H1 (cell line): ENCODE data around the gene CD96. TPM values are rescaled to one million over a fixed set of nuclear protein-coding genes. Genes with fewer than 3 reads are reported as not detected.

Experiments
- CTCF ChIA-PET: fragments of 300-600 bp; sonication (Branson Sonifier 250); formaldehyde crosslinking; loops from one replicate; lab custom pipeline; 2021; ENCODE audit not compliant: partially characterized antibody; lab: Charles Lee
- POLR2A ChIA-PET: fragments of 300-600 bp; sonication (Branson Sonifier 250); formaldehyde crosslinking; loops from one replicate; lab custom pipeline; 2021; ENCODE audit warnings: inconsistent platforms; ENCODE audit not compliant: partially characterized antibody; lab: Charles Lee
- DNase-seq, 2 experiments: peaks; one replicate each; pipeline versions ENCODE4 v3.0.0 to v3.0.0-alpha.2; 2010 to 2022; ENCODE audit warnings: low spot score in 2 of 2, low read depth in 1 of 2, mixed read lengths in 1 of 2
- FAIRE-seq: peaks from 2 replicates; lab custom pipeline; 2011; peaks lifted over from hg19 to GRCh38; lab: Jason Lieb, UNC
- H2AFZ ChIP-seq: 2 replicates; pipeline ENCODE4 v1.8.1; 2012; ENCODE audit warnings: low read length, inconsistent platforms
- H2AK5ac ChIP-seq: 2 replicates; pipeline ENCODE4 v1.6.1; 2013; ENCODE audit warnings: low read depth, low read length
- H2BK120ac ChIP-seq: replicated peaks from 2 replicates; pipeline ENCODE3; 2013; ENCODE audit warnings: low read depth, low read length, inconsistent platforms
- H2BK12ac ChIP-seq: 2 replicates; pipeline ENCODE4 v1.6.1; 2013; ENCODE audit warnings: low read depth, low read length
- H2BK15ac ChIP-seq: 2 replicates; pipeline ENCODE4 v1.6.1; 2013; ENCODE audit warnings: low read length
- H2BK20ac ChIP-seq: 2 replicates; pipeline ENCODE4 v1.6.1; 2013; ENCODE audit warnings: low read length
- H2BK5ac ChIP-seq: 2 replicates; pipeline ENCODE4 v1.6.1; 2013; ENCODE audit warnings: low read depth, low read length
- H3K14ac ChIP-seq: 2 replicates; pipeline ENCODE4 v1.6.1; 2013; ENCODE audit warnings: inconsistent platforms; ENCODE audit not compliant: insufficient read length
- H3K18ac ChIP-seq: 2 replicates; pipeline ENCODE4 v1.6.1; 2013; ENCODE audit warnings: low read length; ENCODE audit errors: extremely low read depth
- H3K23ac ChIP-seq: 2 replicates; pipeline ENCODE4 v1.6.1; 2013; ENCODE audit warnings: inconsistent platforms; ENCODE audit not compliant: insufficient read length
- H3K23me2 ChIP-seq: 2 replicates; pipeline ENCODE4 v1.6.1; 2013; ENCODE audit warnings: low read depth, low read length
- H3K27ac ChIP-seq: 2 replicates; pipeline ENCODE4 v1.6.1; 2011; ENCODE audit warnings: low read depth, low read length, inconsistent platforms
- H3K27me3 ChIP-seq, 4 experiments: replicated peaks in 1 of 4; 1 replicate in 1 of 4; 2 replicates in 3 of 4; pipeline versions ENCODE4 v1.6.1 to v1.8.1; 2011 to 2013; ENCODE audit warnings: low read length in 3 of 4, mild to moderate bottlenecking in 3 of 4, inconsistent platforms in 2 of 4, mixed read lengths in 2 of 4, moderate library complexity in 1 of 4; ENCODE audit not compliant: control insufficient read depth in 3 of 4, insufficient read depth in 3 of 4; ENCODE audit errors: extremely low read depth in 1 of 4
- H3K36me3 ChIP-seq, 4 experiments: 2 replicates each; pipeline versions ENCODE4 v1.6.1 to v1.8.1; 2011 to 2013; ENCODE audit warnings: mild to moderate bottlenecking in 4 of 4, low read length in 3 of 4, moderate library complexity in 2 of 4, control low read depth in 1 of 4, inconsistent platforms in 1 of 4; ENCODE audit not compliant: insufficient read depth in 4 of 4, control insufficient read depth in 2 of 4
- H3K4ac ChIP-seq: replicated peaks from 2 replicates; pipeline ENCODE3; 2013; ENCODE audit warnings: low read length, low read depth, mixed read lengths, inconsistent platforms; ENCODE audit not compliant: insufficient read length
- H3K4me1 ChIP-seq, 4 experiments: replicated peaks in 1 of 4; 1 replicate in 1 of 4; 2 replicates in 3 of 4; pipeline versions ENCODE4 v1.6.1 to v1.8.1; 2011 to 2013; ENCODE audit warnings: low read length in 3 of 4, inconsistent platforms in 2 of 4, mixed read lengths in 1 of 4; ENCODE audit not compliant: insufficient read depth in 4 of 4, control insufficient read depth in 3 of 4
- H3K4me2 ChIP-seq, 2 experiments: 2 replicates each; pipeline versions ENCODE4 v1.6.1 to v1.8.1; 2011 to 2013; ENCODE audit warnings: low read depth in 2 of 2, low read length in 2 of 2, control low read depth in 1 of 2, inconsistent platforms in 1 of 2, mild to moderate bottlenecking in 1 of 2; ENCODE audit not compliant: insufficient read depth in 1 of 2
- H3K4me3 ChIP-seq, 4 experiments: fragments of 200-600, 300-600 bp in 1 of 4; sonication (generic), shearing (Covaris generic), sonication (Bioruptor Twin) in 1 of 4; 2 replicates each; pipeline versions ENCODE4 v1.5.1 to v1.8.1; 2011 to 2016; ENCODE audit warnings: low read length in 4 of 4, low read depth in 3 of 4, control low read depth in 2 of 4, inconsistent platforms in 2 of 4, mild to moderate bottlenecking in 2 of 4, mixed read lengths in 1 of 4, moderate library complexity in 1 of 4; ENCODE audit not compliant: insufficient read depth in 2 of 4; ENCODE audit errors: extremely low read depth in 1 of 4
- H3K56ac ChIP-seq: replicated peaks from 2 replicates; pipeline ENCODE3; 2013; ENCODE audit warnings: low read depth, mild to moderate bottlenecking, mixed read lengths, low read length, inconsistent platforms; ENCODE audit not compliant: insufficient read length
- H3K79me1 ChIP-seq: 2 replicates; pipeline ENCODE4 v1.6.1; 2013; ENCODE audit warnings: low read depth, low read length, control low read depth
- H3K79me2 ChIP-seq, 2 experiments: 2 replicates each; pipeline versions ENCODE4 v1.6.1 to v1.8.1; 2012 to 2013; ENCODE audit warnings: low read length in 2 of 2, mild to moderate bottlenecking in 2 of 2, inconsistent platforms in 1 of 2; ENCODE audit not compliant: insufficient read depth in 2 of 2, control insufficient read depth in 1 of 2
- H3K9ac ChIP-seq, 4 experiments: replicated peaks in 1 of 4; 1 replicate in 1 of 4; 2 replicates in 3 of 4; pipeline versions ENCODE4 v1.6.1 to v1.8.1; 2011 to 2013; ENCODE audit warnings: low read depth in 3 of 4, low read length in 3 of 4, control low read depth in 2 of 4, mild to moderate bottlenecking in 2 of 4, moderate library complexity in 2 of 4, inconsistent platforms in 1 of 4; ENCODE audit errors: extremely low read depth in 1 of 4
- H3K9me3 ChIP-seq, 2 experiments: 2 replicates each; pipeline versions ENCODE4 v1.6.1 to v1.8.1; 2012 to 2013; ENCODE audit warnings: mild to moderate bottlenecking in 2 of 2, moderate library complexity in 2 of 2, control low read depth in 1 of 2, inconsistent platforms in 1 of 2, low read depth in 1 of 2, low read length in 1 of 2, mixed read lengths in 1 of 2; ENCODE audit not compliant: insufficient read depth in 2 of 2
- H4K20me1 ChIP-seq, 2 experiments: replicated peaks in 1 of 2; 2 replicates each; pipeline versions ENCODE3 to v1.8.1; 2011 to 2013; ENCODE audit warnings: inconsistent platforms in 2 of 2, low read length in 2 of 2, mild to moderate bottlenecking in 1 of 2; ENCODE audit not compliant: insufficient read depth in 2 of 2, control insufficient read depth in 1 of 2
- H4K5ac ChIP-seq: 2 replicates; pipeline ENCODE4 v1.6.1; 2013; ENCODE audit warnings: low read length, low read depth, mixed read lengths, inconsistent platforms; ENCODE audit not compliant: insufficient read length
- H4K8ac ChIP-seq: 2 replicates; pipeline ENCODE4 v1.8.0; 2013; ENCODE audit warnings: mild to moderate bottlenecking, moderate library complexity, low read length, inconsistent platforms; ENCODE audit not compliant: insufficient read depth; ENCODE audit errors: extremely low read depth
- H4K91ac ChIP-seq: replicated peaks from 2 replicates; pipeline ENCODE3; 2013; ENCODE audit warnings: low read length, mixed read lengths, inconsistent platforms; ENCODE audit not compliant: insufficient read length
- CREB1 ChIP-seq: IDR thresholded peaks from 2 replicates; pipeline ENCODE4 v1.6.1; 2012; ENCODE audit warnings: inconsistent platforms
- FOSL1 ChIP-seq: IDR thresholded peaks from 2 replicates; pipeline ENCODE4 v1.6.1; 2011; ENCODE audit warnings: mild to moderate bottlenecking, low read depth, low read length, moderate library complexity; ENCODE audit not compliant: insufficient read depth
- HDAC2 ChIP-seq, 2 experiments: fragments of 300-600 bp in 1 of 2; sonication (generic) in 1 of 2; IDR thresholded peaks; 2 replicates each; pipeline ENCODE4 v1.6.1; 2011 to 2012; ENCODE audit warnings: low read depth in 2 of 2, low read length in 2 of 2, mild to moderate bottlenecking in 2 of 2, moderate library complexity in 2 of 2, borderline replicate concordance in 1 of 2, inconsistent platforms in 1 of 2
- KDM1A ChIP-seq: fragments of 200-600, 300-600 bp; sonication (generic); IDR thresholded peaks from 2 replicates; pipeline ENCODE4 v1.7.1; 2016; ENCODE audit warnings: mild to moderate bottlenecking, low read length, borderline replicate concordance
- POU5F1 ChIP-seq: IDR thresholded peaks from 2 replicates; pipeline ENCODE4 v1.6.1; 2011; ENCODE audit warnings: low read depth, mild to moderate bottlenecking, low read length, moderate library complexity
- RFX5 ChIP-seq: IDR thresholded peaks from 2 replicates; pipeline ENCODE4 v1.6.1; 2011; ENCODE audit warnings: low read depth, low read length, improper control_type of control experiment, borderline replicate concordance
- SIRT6 ChIP-seq: IDR thresholded peaks from one replicate; pipeline ENCODE4 v1.7.1; 2012; ENCODE audit warnings: low read length, inconsistent platforms
- SUZ12 ChIP-seq: fragments of 200-600 bp; sonication (generic); IDR thresholded peaks from 2 replicates; pipeline ENCODE4 v1.6.1; 2012; ENCODE audit warnings: mild to moderate bottlenecking, inconsistent platforms, low read length, moderate library complexity, mixed read lengths
- WGBS, 2 experiments: shearing (Covaris generic) in 1 of 2; methylation state at CpG; one replicate each; pipeline versions ENCODE4 v1.1.6 to v1.1.7; 2013 to 2015; ENCODE audit warnings: low lambda C conversion rate in 2 of 2, mixed read lengths in 2 of 2, inconsistent platforms in 1 of 2, low coverage in 1 of 2, missing lambda C conversion rate in 1 of 2; ENCODE audit not compliant: insufficient replicate concordance in 2 of 2, insufficient coverage in 1 of 2, insufficient read length in 1 of 2; ENCODE audit errors: extremely low coverage in 1 of 2, missing lambda C conversion rate in 1 of 2; 5-methylcytosine and 5-hydroxymethylcytosine counted together
- polyA plus RNA-seq, 7 experiments: library from polyadenylated mRNA; depleted of rRNA in 3 of 7; stranded (reverse) in 5 of 7; unstranded in 2 of 7; fragments of >200 nt in 5 of 7; fragments of 200-250 nt in 2 of 7; gene quantifications; 1 replicate in 5 of 7; 2 replicates in 1 of 7; 4 replicates in 1 of 7; pipeline versions ENCODE4 v1.2.1 to v1.2.3, GENCODE V29; 2011 to 2013; ENCODE audit warnings: missing spikeins in 2 of 7, mixed read lengths in 2 of 7
- total RNA-seq: library from RNA; stranded (reverse); fragmentation: NEBNext Ultra II Directional; extraction: Animal tissue kit (Norgen Biotek cat#: 25700); gene quantifications from 2 replicates; pipeline ENCODE4 v1.2.1, GENCODE V29; 2021

The CD96 gene
- total and polyA plus RNA-seq, 2 of the 8 experiments (the other 6 are each of a cell fraction or from before 2014, with no cell fraction given): not detected

- WGBS, 2 experiments: 95% methylated on average over 3 of the region's 3 CpGs; no CpG with 5 or more reads in 1 of the 2 experiments
- H3K27me3 ChIP-seq: peaks cover 0 to 1% (median 0%) of the 10 kb centered on the region in 4 experiments; a peak in 1 of 7 replicates
- FAIRE-seq: no peak
- H3K36me3 ChIP-seq: no peaks in the 10 kb centered on the region
- no peak overlapping the region for H4K8ac ChIP-seq
- no peak overlapping the region for H2BK15ac ChIP-seq
- H3K4me3 ChIP-seq: no peak overlapping the region
- no peak overlapping the region for H2BK12ac ChIP-seq
- H4K91ac ChIP-seq: no peak overlapping the region
- H3K4me2 ChIP-seq: no peak overlapping the region
- CTCF ChIA-PET: interaction anchor here (0.7 to 3.6 kb wide), 9 partner anchors 8 to 323 kb away, joined by 3 to 27 read pairs (median 6); no protein-coding TSS in a partner anchor
- TF ChIP-seq POU5F1 (no peak), FOSL1 (no peak), SUZ12 (no peak), HDAC2 (IDR thresholded peaks at IDR 0.05; ENCODE audit: borderline replicate concordance in 1 of 2, low read depth in 2 of 2, low read length in 2 of 2) (no peak), KDM1A (no peak), SIRT6 (no peak), RFX5 (no peak), CREB1 (no peak)
- H3K79me1 ChIP-seq: no peaks in the 10 kb centered on the region
- H2BK120ac ChIP-seq: no peak overlapping the region
- H3K14ac ChIP-seq: no peak overlapping the region
- H3K56ac ChIP-seq: no peak overlapping the region
- H3K79me2 ChIP-seq: no peaks in the 10 kb centered on the region
- H3K9ac ChIP-seq: no peak overlapping the region
- H3K9me3 ChIP-seq: no peaks in the 10 kb centered on the region
- H3K23ac ChIP-seq: no peak overlapping the region
- no peaks in the 10 kb centered on the region for H3K23me2 ChIP-seq
- no peak overlapping the region for H2AK5ac ChIP-seq
- H2BK5ac ChIP-seq: no peak overlapping the region
- POLR2A ChIA-PET: no interaction called here
- DNase-seq: no peak
- no peak overlapping the region for H3K4ac ChIP-seq
- H3K27ac ChIP-seq: no peak overlapping the region
- no peaks in the 10 kb centered on the region; a peak in 1 of 7 replicates for H3K4me1 ChIP-seq
- H3K18ac ChIP-seq: no peak overlapping the region
- no peak overlapping the region for H2AFZ ChIP-seq
- H2BK20ac ChIP-seq: no peak overlapping the region
- H4K5ac ChIP-seq: no peak overlapping the region
- H4K20me1 ChIP-seq: no peaks in the 10 kb centered on the region
Measured at GRCh38 chr3:111690242-111690641, 148.2 kb downstream of the CD96 start.
